Ascending aorta (tissue), 2 donors: ENCODE measurements around the gene PLSCR1. TPM values are rescaled to one million over a fixed set of nuclear protein-coding genes. Genes with fewer than 3 reads are reported as not detected.

Experiments used
- DNase-seq, 2 donors: peaks; one replicate each; pipeline ENCODE4 v3.0.0-alpha.2; 2019; ENCODE audit warnings: low spot score in 2 of 2
- H3K27ac ChIP-seq, 2 donors: fragments of 200-600 bp; sonication (generic); one replicate each; pipeline ENCODE4 v1.5.1; 2016 to 2017; ENCODE audit warnings: mild to moderate bottlenecking in 1 of 2
- H3K27me3 ChIP-seq: fragments of 200-600 bp; sonication (generic); one replicate; pipeline ENCODE4 v1.5.1; 2017
- H3K36me3 ChIP-seq, 2 donors: fragments of 200-600 bp; sonication (generic); one replicate each; pipeline ENCODE4 v1.5.1; 2016
- H3K4me1 ChIP-seq, 2 donors: fragments of 200-600 bp; sonication (generic); one replicate each; pipeline ENCODE4 v1.5.1; 2016 to 2017; ENCODE audit warnings: mild to moderate bottlenecking in 1 of 2
- H3K4me3 ChIP-seq, 2 donors: fragments of 200-600 bp; sonication (generic); one replicate each; pipeline ENCODE4 v1.5.1; 2016 to 2017; ENCODE audit warnings: mild to moderate bottlenecking in 1 of 2
- H3K9me3 ChIP-seq, 2 donors: fragments of 200-600 bp; sonication (generic); one replicate each; pipeline ENCODE4 v1.5.1; 2016
- CTCF ChIP-seq, 3 experiments: fragments of 200-600 bp in 2 of 3; fragments of 450-650 bp in 1 of 3; sonication (generic) in 2 of 3; IDR thresholded peaks; one replicate each; pipeline ENCODE4 v1.5.1; 2016 to 2019; ENCODE audit warnings: antibody characterized with exemption in 3 of 3, mild to moderate bottlenecking in 1 of 3, moderate library complexity in 1 of 3
- intact Hi-C: fragments of 100-400 bp; cut with DNase I; formaldehyde crosslinking; loops from one replicate; pipeline ENCODE4 v1.15.1; 2023
- total RNA-seq: library from RNA; depleted of rRNA; stranded (reverse); fragments of >200 nt; gene quantifications from one replicate; pipeline ENCODE4 v1.1.0, GENCODE V29; 2016

Gene PLSCR1
- total RNA-seq, 1 donor from 2014 or later = 62.2 TPM

DNA sequence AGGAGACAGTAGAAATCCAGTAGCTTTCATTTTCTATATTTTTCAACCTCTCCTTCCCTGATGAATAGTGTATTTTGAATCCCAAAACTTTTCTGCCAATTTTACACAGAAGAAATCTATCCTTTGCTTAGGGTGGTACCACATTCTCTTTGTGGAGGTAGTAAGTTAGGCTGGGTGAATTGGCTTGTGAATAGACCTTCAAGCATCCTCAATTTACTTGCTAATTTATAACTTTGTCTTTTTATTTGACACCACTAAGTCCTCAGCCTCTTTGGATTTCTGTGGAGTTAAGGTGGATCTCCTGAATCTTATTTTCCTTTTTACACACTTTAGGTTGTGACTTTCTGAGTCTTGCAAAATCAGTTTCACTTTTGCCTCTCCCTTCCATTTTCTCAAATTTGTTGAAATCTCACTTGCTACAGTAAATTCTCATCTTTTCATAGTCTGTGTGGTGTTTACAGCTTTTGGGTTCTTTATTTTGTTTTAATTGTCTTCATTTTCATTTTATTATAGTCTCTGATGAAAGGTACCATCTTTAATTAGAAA, 5.7 kb upstream of the PLSCR1 start:
- H3K9me3 ChIP-seq = no peaks in the 10 kb centered on the region
- no peaks in the 10 kb centered on the region for H3K4me1 ChIP-seq
- DNase-seq = no peak
- TF ChIP-seq CTCF (IDR thresholded peaks at IDR 0.05) = no peak
- intact Hi-C loops = no loop called here
- no peaks in the 10 kb centered on the region for H3K36me3 ChIP-seq
- H3K4me3 ChIP-seq = peak overlapping the region; percentile 24 to 54
- H3K27me3 ChIP-seq = no peaks in the 10 kb centered on the region
- no peak overlapping the region for H3K27ac ChIP-seq

- no peak for DNase-seq
- TF ChIP-seq CTCF (IDR thresholded peaks at IDR 0.05) = no peak
- Histone ChIP-seq H3K4me1 (peaks cover 0 to under 1% of the 10 kb centered on the region in 2 donors), H3K27me3 (no peaks in the 10 kb centered on the region), H3K9me3 (no peaks in the 10 kb centered on the region), H3K4me3 (no peak overlapping the region), H3K27ac (no peak overlapping the region), H3K36me3 (no peaks in the 10 kb centered on the region)
- intact Hi-C loops = no loop called here
Observed at GRCh38 chr3:146547235-146547835, 2.9 kb upstream of the PLSCR1 start.

GRCh38 chr3:146546366-146546965, 2.1 kb upstream of the PLSCR1 start:
- H3K9me3 ChIP-seq = no peaks in the 10 kb centered on the region
- H3K4me3 ChIP-seq = no peak overlapping the region
- DNase-seq = no peak
- H3K27me3 ChIP-seq = no peaks in the 10 kb centered on the region
- TF ChIP-seq CTCF (IDR thresholded peaks at IDR 0.05) = no peak
- no peaks in the 10 kb centered on the region for H3K36me3 ChIP-seq
- peaks cover 0 to 4% of the 10 kb centered on the region in 2 donors for H3K4me1 ChIP-seq
- intact Hi-C loops = no loop called here
- no peak overlapping the region for H3K27ac ChIP-seq

DNA sequence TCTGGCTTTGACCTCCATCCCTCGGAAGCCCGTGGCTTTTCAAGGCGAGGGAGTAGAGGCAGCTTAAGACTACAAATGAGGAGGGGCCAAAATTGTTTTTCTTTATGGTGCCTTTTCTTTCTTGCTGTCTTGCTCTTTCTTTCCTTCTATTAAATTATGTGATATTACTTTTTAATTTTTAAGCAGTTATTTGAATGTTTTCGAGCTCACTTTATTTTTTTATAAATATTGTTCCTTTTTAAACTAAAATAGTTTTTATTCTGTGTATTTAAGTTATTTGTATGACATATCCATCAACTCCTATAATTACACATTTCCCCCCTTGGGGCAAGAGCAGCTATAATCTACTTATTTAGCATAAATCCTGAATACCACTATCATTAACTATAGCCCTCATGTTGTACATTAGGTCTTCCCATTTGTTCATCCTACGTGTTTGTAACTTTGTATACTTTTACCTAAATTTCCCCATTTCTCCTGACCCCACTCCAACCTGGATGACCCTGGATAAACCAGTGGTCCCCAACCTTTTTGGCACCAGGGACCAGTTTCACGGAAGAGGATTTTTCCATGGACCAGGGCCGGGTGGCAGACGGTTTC, 622 bp upstream of the PLSCR1 start:
- H3K4me1 ChIP-seq = peaks cover 0 to 4% of the 10 kb centered on the region in 2 donors
- H3K9me3 ChIP-seq = no peaks in the 10 kb centered on the region
- no peak for TF ChIP-seq CTCF (IDR thresholded peaks at IDR 0.05)
- no peak for DNase-seq
- H3K36me3 ChIP-seq = no peaks in the 10 kb centered on the region
- peak overlapping the region; percentile 98 for H3K27ac ChIP-seq
- intact Hi-C loops = loop anchor here (2.0 to 5.0 kb wide), 2 partner anchors 76 to 383 kb away; partner anchors contain the start of genes PLOD2 and PLSCR2
- H3K27me3 ChIP-seq = no peaks in the 10 kb centered on the region
- H3K4me3 ChIP-seq = peak overlapping the region; percentile 80 to 92

- TF ChIP-seq CTCF (IDR thresholded peaks at IDR 0.05) = no peak
- peak in 1 of 2 donors; percentile 69 for DNase-seq
- Histone ChIP-seq H3K36me3 (no peaks in the 10 kb centered on the region), H3K9me3 (no peaks in the 10 kb centered on the region), H3K27ac (peak overlapping the region; percentile 98), H3K27me3 (no peaks in the 10 kb centered on the region), H3K4me1 (peaks cover 0 to 4% of the 10 kb centered on the region in 2 donors), H3K4me3 (peak overlapping the region; percentile 80 to 92)
- intact Hi-C loops = loop anchor here (2.0 to 5.0 kb wide), 2 partner anchors 75 to 381 kb away; partner anchors contain the start of genes PLOD2 and PLSCR2
Observed at GRCh38 chr3:146543461-146544001, 876 bp downstream of the PLSCR1 start.
